Measurements from ENCODE around the gene RSL1D1.

Gene RSL1D1

GRCh38 chr16:11880007-11880406 lies 28.7 kb upstream of the RSL1D1 start:
- Histone ChIP-seq H3K36me3 (ENCODE audit: insufficient read depth, low read length) (peaks cover 75% of the 10 kb centered on the region), H3K9ac (ENCODE audit: insufficient read length) (no peak overlapping the region), H3K9me3 (ENCODE audit: low read depth, low read length) (no peaks in the 10 kb centered on the region), H3K27ac (no peak overlapping the region), H3K4me3 (no peak overlapping the region)
- TF ChIP-seq EZH2 (IDR thresholded peaks at IDR 0.05) (no peak), FOXP2 (optimal IDR thresholded peaks at IDR 0.05; ENCODE audit: control extremely low read depth, extremely low read length, insufficient read depth) (no peak), POLR2AphosphoS5 (IDR thresholded peaks at IDR 0.05; ENCODE audit: borderline replicate concordance, low read depth, low read length) (no peak)
- no peak for DNase-seq (ENCODE audit: low read depth, low spot score)

- H3K36me3 ChIP-seq (ENCODE audit: insufficient read depth, low read length): peaks cover 77% of the 10 kb centered on the region
- no peak overlapping the region for H3K27ac ChIP-seq
- H3K4me3 ChIP-seq: no peak overlapping the region
- TF ChIP-seq FOXP2 (optimal IDR thresholded peaks at IDR 0.05; ENCODE audit: control extremely low read depth, extremely low read length, insufficient read depth) (no peak), POLR2AphosphoS5 (IDR thresholded peaks at IDR 0.05; ENCODE audit: borderline replicate concordance, low read depth, low read length) (no peak), EZH2 (IDR thresholded peaks at IDR 0.05) (no peak)
- no peak overlapping the region for H3K9ac ChIP-seq (ENCODE audit: insufficient read length)
- H3K9me3 ChIP-seq (ENCODE audit: low read depth, low read length): no peaks in the 10 kb centered on the region
- no peak for DNase-seq (ENCODE audit: low read depth, low spot score)
Measured at GRCh38 chr16:11877374-11877773, 26.0 kb upstream of the RSL1D1 start.

- Histone ChIP-seq H3K27ac (no peak overlapping the region), H3K36me3 (ENCODE audit: insufficient read depth, low read length) (peaks cover 72% of the 10 kb centered on the region), H3K4me3 (no peak overlapping the region), H3K9me3 (ENCODE audit: low read depth, low read length) (no peaks in the 10 kb centered on the region), H3K9ac (ENCODE audit: insufficient read length) (no peak overlapping the region)
- no peak for TF ChIP-seq FOXP2 (optimal IDR thresholded peaks at IDR 0.05; ENCODE audit: control extremely low read depth, extremely low read length, insufficient read depth)
- DNase-seq (ENCODE audit: low read depth, low spot score): no peak
Measured at GRCh38 chr16:11876306-11876705, 25.0 kb upstream of the RSL1D1 start.

- no peaks in the 10 kb centered on the region for H3K9me3 ChIP-seq (ENCODE audit: low read depth, low read length)
- no peak overlapping the region for H3K9ac ChIP-seq (ENCODE audit: insufficient read length)
- H3K27ac ChIP-seq: peak overlapping the region; percentile 15; the same call in 1 of the 2 replicates
- DNase-seq (ENCODE audit: low read depth, low spot score): no peak
- no peak for TF ChIP-seq EZH2 (IDR thresholded peaks at IDR 0.05)
- TF ChIP-seq FOXP2 (optimal IDR thresholded peaks at IDR 0.05; ENCODE audit: control extremely low read depth, extremely low read length, insufficient read depth): no peak
- no peak for TF ChIP-seq POLR2AphosphoS5 (IDR thresholded peaks at IDR 0.05; ENCODE audit: borderline replicate concordance, low read depth, low read length)
- peaks cover 68% of the 10 kb centered on the region for H3K36me3 ChIP-seq (ENCODE audit: insufficient read depth, low read length)
- no peak overlapping the region for H3K4me3 ChIP-seq
Measured at GRCh38 chr16:11875721-11876120, 24.4 kb upstream of the RSL1D1 start.

- no peak for DNase-seq (ENCODE audit: low read depth, low spot score)
- no peak overlapping the region for H3K9ac ChIP-seq (ENCODE audit: insufficient read length)
- H3K9me3 ChIP-seq (ENCODE audit: low read depth, low read length): no peaks in the 10 kb centered on the region
- H3K4me3 ChIP-seq: no peak overlapping the region
- TF ChIP-seq EZH2 (IDR thresholded peaks at IDR 0.05): no peak
- no peak for TF ChIP-seq POLR2AphosphoS5 (IDR thresholded peaks at IDR 0.05; ENCODE audit: borderline replicate concordance, low read depth, low read length)
- TF ChIP-seq FOXP2 (optimal IDR thresholded peaks at IDR 0.05; ENCODE audit: control extremely low read depth, extremely low read length, insufficient read depth): no peak
- peak overlapping the region; percentile 0; the same call in 1 of the 2 replicates for H3K27ac ChIP-seq
- peaks cover 59% of the 10 kb centered on the region for H3K36me3 ChIP-seq (ENCODE audit: insufficient read depth, low read length)
Measured at GRCh38 chr16:11871193-11871592, 19.9 kb upstream of the RSL1D1 start.

GRCh38 chr16:11870399-11870798 lies 19.1 kb upstream of the RSL1D1 start:
- Histone ChIP-seq H3K36me3 (ENCODE audit: insufficient read depth, low read length) (peaks cover 51% of the 10 kb centered on the region), H3K27ac (no peak overlapping the region), H3K4me3 (no peak overlapping the region), H3K9ac (ENCODE audit: insufficient read length) (no peak overlapping the region), H3K9me3 (ENCODE audit: low read depth, low read length) (no peaks in the 10 kb centered on the region)
- no peak for TF ChIP-seq POLR2AphosphoS5 (IDR thresholded peaks at IDR 0.05; ENCODE audit: borderline replicate concordance, low read depth, low read length)
- TF ChIP-seq EZH2 (IDR thresholded peaks at IDR 0.05): no peak
- no peak for TF ChIP-seq FOXP2 (optimal IDR thresholded peaks at IDR 0.05; ENCODE audit: control extremely low read depth, extremely low read length, insufficient read depth)
- no peak for DNase-seq (ENCODE audit: low read depth, low spot score)

GRCh38 chr16:11869353-11870228 lies 18.2 kb upstream of the RSL1D1 start:
- Histone ChIP-seq H3K9ac (ENCODE audit: insufficient read length) (no peak overlapping the region), H3K27ac (no peak overlapping the region), H3K36me3 (ENCODE audit: insufficient read depth, low read length) (peaks cover 44% of the 10 kb centered on the region), H3K9me3 (ENCODE audit: low read depth, low read length) (no peaks in the 10 kb centered on the region), H3K4me3 (no peak overlapping the region)
- no peak for DNase-seq (ENCODE audit: low read depth, low spot score)
- TF ChIP-seq FOXP2 (optimal IDR thresholded peaks at IDR 0.05; ENCODE audit: control extremely low read depth, extremely low read length, insufficient read depth) (no peak), POLR2AphosphoS5 (IDR thresholded peaks at IDR 0.05; ENCODE audit: borderline replicate concordance, low read depth, low read length) (no peak), EZH2 (IDR thresholded peaks at IDR 0.05) (no peak)

GRCh38 chr16:11868412-11868980 lies 17.2 kb upstream of the RSL1D1 start:
- H3K9ac ChIP-seq (ENCODE audit: insufficient read length): no peak overlapping the region
- no peaks in the 10 kb centered on the region for H3K9me3 ChIP-seq (ENCODE audit: low read depth, low read length)
- H3K4me3 ChIP-seq: no peak overlapping the region
- H3K36me3 ChIP-seq (ENCODE audit: insufficient read depth, low read length): peaks cover 34% of the 10 kb centered on the region
- TF ChIP-seq EZH2 (IDR thresholded peaks at IDR 0.05) (no peak), FOXP2 (optimal IDR thresholded peaks at IDR 0.05; ENCODE audit: control extremely low read depth, extremely low read length, insufficient read depth) (no peak)
- H3K27ac ChIP-seq: no peak overlapping the region
- no peak for DNase-seq (ENCODE audit: low read depth, low spot score)
